ENCODE results near the gene IRX4. TPM values are rescaled to one million over a fixed set of nuclear protein-coding genes. Genes with fewer than 3 reads are reported as not detected.

IRX4 gene
- total RNA-seq, 1 donor from 2014 or later = not detected

- no peak for DNase-seq (ENCODE audit: extremely low read depth, low read depth, low spot score)
These were observed 31.7 kb upstream of the IRX4 start for GRCh38 chr5:1914471-1914870.

- no peak for DNase-seq (ENCODE audit: extremely low read depth, low read depth, low spot score)
These were observed 30.9 kb upstream of the IRX4 start for GRCh38 chr5:1913578-1913977.

- DNase-seq (ENCODE audit: extremely low read depth, low read depth, low spot score) = no peak
These were observed 30.3 kb upstream of the IRX4 start for GRCh38 chr5:1912951-1913565.

GRCh38 chr5:1911773-1912235 is 29.1 kb upstream of the IRX4 start:
- DNase-seq (ENCODE audit: extremely low read depth, low read depth, low spot score) = no peak

GRCh38 chr5:1910861-1911772 is 28.4 kb upstream of the IRX4 start:
- no peak for DNase-seq (ENCODE audit: extremely low read depth, low read depth, low spot score)

- DNase-seq (ENCODE audit: extremely low read depth, low read depth, low spot score) = no peak
These were observed 27.5 kb upstream of the IRX4 start for GRCh38 chr5:1910081-1910760.

- DNase-seq (ENCODE audit: extremely low read depth, low read depth, low spot score) = no peak
These were observed 26.7 kb upstream of the IRX4 start for GRCh38 chr5:1909346-1909985.

- no peak for DNase-seq (ENCODE audit: extremely low read depth, low read depth, low spot score)
These were observed 26.2 kb upstream of the IRX4 start for GRCh38 chr5:1908931-1909330.

- DNase-seq (ENCODE audit: extremely low read depth, low read depth, low spot score) = no peak
These were observed 24.9 kb upstream of the IRX4 start for GRCh38 chr5:1907616-1908015.

- DNase-seq (ENCODE audit: extremely low read depth, low read depth, low spot score) = no peak
These were observed 22.4 kb upstream of the IRX4 start for GRCh38 chr5:1905108-1905507.

GRCh38 chr5:1901983-1902382 is 19.3 kb upstream of the IRX4 start:
- no peak for DNase-seq (ENCODE audit: extremely low read depth, low read depth, low spot score)

GRCh38 chr5:1901061-1901460 is 18.3 kb upstream of the IRX4 start:
- DNase-seq (ENCODE audit: extremely low read depth, low read depth, low spot score) = no peak

GRCh38 chr5:1899201-1899600 is 16.5 kb upstream of the IRX4 start:
- no peak for DNase-seq (ENCODE audit: extremely low read depth, low read depth, low spot score)

GRCh38 chr5:1897816-1898450 is 15.2 kb upstream of the IRX4 start:
- no peak for DNase-seq (ENCODE audit: extremely low read depth, low read depth, low spot score)

- DNase-seq (ENCODE audit: extremely low read depth, low read depth, low spot score) = no peak
These were observed 14.7 kb upstream of the IRX4 start for GRCh38 chr5:1897386-1897785.

- DNase-seq (ENCODE audit: extremely low read depth, low read depth, low spot score) = no peak
These were observed 14.1 kb upstream of the IRX4 start for GRCh38 chr5:1896602-1897376.

- no peak for DNase-seq (ENCODE audit: extremely low read depth, low read depth, low spot score)
These were observed 13.2 kb upstream of the IRX4 start for GRCh38 chr5:1895739-1896420.

- no peak for DNase-seq (ENCODE audit: extremely low read depth, low read depth, low spot score)
These were observed 11.5 kb upstream of the IRX4 start for GRCh38 chr5:1894243-1894642.

- no peak for DNase-seq (ENCODE audit: extremely low read depth, low read depth, low spot score)
These were observed 11.0 kb upstream of the IRX4 start for GRCh38 chr5:1893754-1894153.

All from glomerular endothelial cell (primary cell).